SK-N-MC (cell line): Measurements from ENCODE around the gene IGF1R.

Experiments
- EZH2 ChIP-seq: fragments of 200-600 bp; sonication (generic); IDR thresholded peaks from one replicate; pipeline ENCODE4 v1.6.1; 2017; ENCODE audit warnings: antibody characterized with exemption
- FOXP2 ChIP-seq: optimal IDR thresholded peaks from 2 replicates; pipeline ENCODE3; 2011; ENCODE audit warnings: mild to moderate bottlenecking, moderate library complexity; ENCODE audit not compliant: insufficient read depth; ENCODE audit errors: extremely low read length, control extremely low read depth
- POLR2AphosphoS5 ChIP-seq: IDR thresholded peaks from 2 replicates; pipeline ENCODE4 v1.6.1; 2012; ENCODE audit warnings: mild to moderate bottlenecking, low read depth, low read length, borderline replicate concordance

DNA sequence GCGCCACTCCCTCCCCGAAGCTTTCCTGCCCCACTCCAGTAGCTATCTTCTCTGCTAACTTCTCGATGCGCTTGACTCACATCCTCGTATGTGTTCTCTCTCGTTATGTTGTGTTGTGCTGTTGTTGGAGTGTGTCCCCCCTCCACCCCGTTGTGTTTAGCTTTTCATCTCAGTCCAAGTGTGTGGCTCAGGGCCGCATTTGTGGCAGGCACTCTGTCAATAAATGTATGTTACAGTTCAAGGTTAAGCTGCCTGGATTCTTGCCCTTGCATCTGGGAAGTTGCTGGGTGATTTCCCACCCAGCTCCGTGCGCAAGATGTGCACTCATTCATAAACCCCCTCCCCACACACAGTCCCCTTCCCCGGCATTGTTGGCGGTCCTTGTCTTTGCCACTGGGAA is 287.4 kb downstream of the IGF1R start:
- TF ChIP-seq EZH2 (no peak), POLR2AphosphoS5 (no peak), FOXP2 (no peak)
